Nephron progenitor cell (in vitro differentiated cells): Measurements from ENCODE around the gene GNG7.
A peak's percentile ranks its signal among the peaks of the same experiment; 100 is the strongest.
"Not testable (repeated sequence)": the region's sequence is repeated elsewhere in the genome, so short reads cannot be mapped to it uniquely, and the experiment has no call there.

Experiments
- DNase-seq: peaks from one replicate; pipeline ENCODE4 v3.0.0; 2021
- H3K27ac Mint-ChIP-seq: 2 replicates; pipeline ENCODE4 v1.8.0; 2021; ENCODE audit warnings: mild to moderate bottlenecking, moderate library complexity, mixed read lengths
- H3K27me3 Mint-ChIP-seq: 2 replicates; pipeline ENCODE4 v1.8.0; 2021; ENCODE audit warnings: mild to moderate bottlenecking, low read depth, mixed read lengths; ENCODE audit not compliant: poor library complexity
- H3K36me3 Mint-ChIP-seq: 2 replicates; pipeline ENCODE4 v1.8.0; 2021; ENCODE audit warnings: low read depth, mixed read lengths
- H3K4me1 Mint-ChIP-seq: 2 replicates; pipeline ENCODE4 v1.8.0; 2021; ENCODE audit warnings: mixed read lengths
- H3K4me3 Mint-ChIP-seq: 2 replicates; pipeline ENCODE4 v1.8.0; 2021; ENCODE audit warnings: mild to moderate bottlenecking, moderate library complexity, mixed read lengths
- H3K9me3 Mint-ChIP-seq: 2 replicates; pipeline ENCODE4 v1.8.0; 2021; ENCODE audit warnings: mild to moderate bottlenecking, moderate library complexity, mixed read lengths
- TF ChIP-seq, protein P1 (sequence below): fragments of 200-600 bp; sonication (generic); IDR thresholded peaks from 2 replicates; pipeline ENCODE4 v1.5.0; 2021; ENCODE audit warnings: antibody characterized with exemption

The GNG7 gene

DNA sequence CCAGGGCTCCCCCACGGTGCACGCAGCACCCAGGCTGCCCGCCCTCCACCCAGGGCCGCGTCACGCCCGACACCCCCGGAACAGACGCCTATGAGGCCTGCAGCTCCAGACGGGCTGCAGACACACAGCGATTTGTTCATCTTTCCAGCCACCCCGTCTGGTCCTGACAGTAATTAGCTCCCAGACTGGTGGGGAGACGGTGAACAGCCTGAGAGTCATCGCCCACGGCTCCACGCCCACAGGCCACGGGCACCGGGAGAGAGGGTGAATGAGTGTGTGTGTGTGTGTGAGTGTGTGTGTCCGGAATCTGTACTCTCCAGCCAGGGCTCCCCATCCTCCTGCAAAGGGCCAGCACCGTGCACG is 208.4 kb downstream of the GNG7 start:
- peak overlapping the region; percentile 71 for H3K27ac Mint-ChIP-seq
- no peak for DNase-seq
- no peaks in the 10 kb centered on the region for H3K36me3 Mint-ChIP-seq
- peak overlapping the region; percentile 78 for H3K4me3 Mint-ChIP-seq
- H3K4me1 Mint-ChIP-seq: peaks cover 35% of the 10 kb centered on the region
- peaks cover 36% of the 10 kb centered on the region for H3K27me3 Mint-ChIP-seq
- TF ChIP-seq, protein P1, sequence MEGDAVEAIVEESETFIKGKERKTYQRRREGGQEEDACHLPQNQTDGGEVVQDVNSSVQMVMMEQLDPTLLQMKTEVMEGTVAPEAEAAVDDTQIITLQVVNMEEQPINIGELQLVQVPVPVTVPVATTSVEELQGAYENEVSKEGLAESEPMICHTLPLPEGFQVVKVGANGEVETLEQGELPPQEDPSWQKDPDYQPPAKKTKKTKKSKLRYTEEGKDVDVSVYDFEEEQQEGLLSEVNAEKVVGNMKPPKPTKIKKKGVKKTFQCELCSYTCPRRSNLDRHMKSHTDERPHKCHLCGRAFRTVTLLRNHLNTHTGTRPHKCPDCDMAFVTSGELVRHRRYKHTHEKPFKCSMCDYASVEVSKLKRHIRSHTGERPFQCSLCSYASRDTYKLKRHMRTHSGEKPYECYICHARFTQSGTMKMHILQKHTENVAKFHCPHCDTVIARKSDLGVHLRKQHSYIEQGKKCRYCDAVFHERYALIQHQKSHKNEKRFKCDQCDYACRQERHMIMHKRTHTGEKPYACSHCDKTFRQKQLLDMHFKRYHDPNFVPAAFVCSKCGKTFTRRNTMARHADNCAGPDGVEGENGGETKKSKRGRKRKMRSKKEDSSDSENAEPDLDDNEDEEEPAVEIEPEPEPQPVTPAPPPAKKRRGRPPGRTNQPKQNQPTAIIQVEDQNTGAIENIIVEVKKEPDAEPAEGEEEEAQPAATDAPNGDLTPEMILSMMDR: no peak
- H3K9me3 Mint-ChIP-seq: no peaks in the 10 kb centered on the region

DNA sequence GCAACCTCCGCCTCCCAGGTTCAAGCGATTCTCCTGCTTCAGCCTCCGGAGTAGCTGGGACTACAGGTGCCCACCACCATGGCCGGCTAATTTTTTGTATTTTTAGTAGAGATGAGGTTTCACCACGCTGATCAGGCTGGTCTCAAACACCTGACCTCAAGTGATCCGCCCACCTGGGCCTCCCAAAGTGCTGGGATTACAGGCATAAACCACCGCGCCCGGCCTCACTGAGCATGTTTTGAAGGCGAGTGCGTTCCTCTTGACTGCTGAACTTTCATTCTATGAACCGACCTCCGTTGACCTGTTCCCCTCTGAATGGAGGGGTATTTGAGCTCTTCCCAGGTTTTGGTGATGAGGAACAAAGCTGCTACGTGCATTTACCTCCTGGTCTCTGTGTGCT is 209.0 kb downstream of the GNG7 start:
- not testable (repeated sequence) for H3K9me3 Mint-ChIP-seq, DNase-seq, H3K36me3 Mint-ChIP-seq
- Mint-ChIP-seq H3K27ac (peak overlapping the region; percentile 71), H3K4me3 (peak overlapping the region; percentile 78), H3K4me1 (peaks cover 33% of the 10 kb centered on the region), H3K27me3 (peaks cover 40% of the 10 kb centered on the region)

DNA sequence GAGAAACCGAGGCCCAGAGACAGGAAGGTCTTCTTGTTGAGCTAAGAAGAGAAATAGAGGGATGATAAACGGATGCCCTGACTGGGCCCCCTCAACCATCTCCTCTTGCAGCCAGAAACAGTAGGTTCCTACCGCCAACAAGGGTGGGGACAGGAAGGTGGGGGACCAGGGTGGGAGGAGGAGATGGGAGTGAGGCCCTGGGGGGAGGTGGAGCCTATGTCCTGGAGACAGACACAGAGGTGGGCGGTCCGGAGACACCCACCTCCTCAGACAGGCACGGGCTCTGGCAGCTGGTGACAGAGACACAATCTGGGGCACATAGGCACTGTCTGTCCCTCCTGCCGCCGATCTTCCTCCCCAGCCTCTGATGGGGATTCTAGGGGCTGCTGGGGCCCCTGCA is 209.6 kb downstream of the GNG7 start:
- H3K4me3 Mint-ChIP-seq: no peak overlapping the region

DNA sequence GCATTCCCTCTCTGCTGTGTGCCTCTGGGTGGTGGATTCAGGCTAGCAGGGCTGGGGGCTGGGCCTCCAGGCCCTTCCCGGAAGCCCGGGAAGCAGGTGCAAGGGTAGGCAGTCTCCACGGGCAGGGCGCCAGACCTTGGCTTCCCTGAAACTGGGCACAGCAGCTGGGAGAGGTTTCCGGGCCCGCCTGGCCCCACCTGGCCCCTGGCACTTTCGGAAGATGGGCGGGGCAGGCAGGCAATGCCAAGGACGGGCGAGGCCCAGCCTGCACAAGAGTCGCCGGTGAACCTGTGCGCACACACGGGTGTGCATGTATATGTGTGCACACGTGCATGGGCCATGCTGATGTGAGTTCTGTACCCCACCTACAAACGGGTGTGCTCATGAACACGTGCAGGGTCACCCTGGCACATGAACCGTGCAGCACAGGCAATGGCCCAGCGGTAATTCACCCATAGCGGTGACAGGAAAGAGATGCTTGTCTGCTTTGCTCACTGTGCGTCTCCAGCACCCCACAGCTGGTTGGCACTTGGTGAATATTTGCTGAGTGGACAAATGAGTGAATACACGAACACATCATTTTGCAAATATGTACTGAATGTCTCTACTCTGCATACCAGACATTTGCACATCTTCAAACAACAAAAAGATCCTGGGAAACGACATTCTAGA is 211.2 kb downstream of the GNG7 start:
- no peak overlapping the region for H3K4me3 Mint-ChIP-seq
- no peaks in the 10 kb centered on the region for H3K36me3 Mint-ChIP-seq
- H3K27ac Mint-ChIP-seq: no peak overlapping the region
- peaks cover 31% of the 10 kb centered on the region for H3K4me1 Mint-ChIP-seq
- peaks cover 57% of the 10 kb centered on the region for H3K27me3 Mint-ChIP-seq
- H3K9me3 Mint-ChIP-seq: no peaks in the 10 kb centered on the region
- TF ChIP-seq, protein P1: no peak
- DNase-seq: no peak

More for the DNA sequence above, 209.6 kb downstream of the GNG7 start:
- no peak for DNase-seq
- no peak overlapping the region for H3K27ac Mint-ChIP-seq
- TF ChIP-seq, protein P1: no peak
- H3K36me3 Mint-ChIP-seq: no peaks in the 10 kb centered on the region
- peaks cover 33% of the 10 kb centered on the region for H3K4me1 Mint-ChIP-seq
- H3K9me3 Mint-ChIP-seq: no peaks in the 10 kb centered on the region
- H3K27me3 Mint-ChIP-seq: peaks cover 45% of the 10 kb centered on the region

DNA sequence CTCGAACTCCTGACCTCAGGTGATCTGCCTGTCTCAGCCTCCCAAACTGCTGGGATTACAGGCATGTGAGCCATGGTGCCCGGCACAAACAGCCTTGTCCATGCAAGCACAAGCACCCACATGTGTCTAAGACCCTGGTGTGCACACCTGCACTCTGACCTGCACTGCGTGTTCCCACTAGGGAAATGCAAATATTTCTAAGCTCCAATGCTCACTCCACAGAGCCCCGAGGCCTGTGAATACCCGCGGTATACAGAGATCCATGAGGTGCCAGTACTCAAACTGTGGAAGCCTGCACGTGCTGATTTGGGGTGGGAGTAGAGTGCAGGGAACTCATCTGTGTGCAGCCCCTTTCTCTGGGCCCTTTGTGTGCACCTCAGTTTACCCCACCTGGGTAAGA is 211.8 kb downstream of the GNG7 start:
- TF ChIP-seq, protein P1: no peak
- no peak overlapping the region for H3K4me3 Mint-ChIP-seq
- H3K27ac Mint-ChIP-seq: no peak overlapping the region
- no peaks in the 10 kb centered on the region for H3K36me3 Mint-ChIP-seq
- H3K27me3 Mint-ChIP-seq: peaks cover 58% of the 10 kb centered on the region
- no peak for DNase-seq
- peaks cover 25% of the 10 kb centered on the region for H3K4me1 Mint-ChIP-seq
- H3K9me3 Mint-ChIP-seq: peaks cover under 1% of the 10 kb centered on the region

DNA sequence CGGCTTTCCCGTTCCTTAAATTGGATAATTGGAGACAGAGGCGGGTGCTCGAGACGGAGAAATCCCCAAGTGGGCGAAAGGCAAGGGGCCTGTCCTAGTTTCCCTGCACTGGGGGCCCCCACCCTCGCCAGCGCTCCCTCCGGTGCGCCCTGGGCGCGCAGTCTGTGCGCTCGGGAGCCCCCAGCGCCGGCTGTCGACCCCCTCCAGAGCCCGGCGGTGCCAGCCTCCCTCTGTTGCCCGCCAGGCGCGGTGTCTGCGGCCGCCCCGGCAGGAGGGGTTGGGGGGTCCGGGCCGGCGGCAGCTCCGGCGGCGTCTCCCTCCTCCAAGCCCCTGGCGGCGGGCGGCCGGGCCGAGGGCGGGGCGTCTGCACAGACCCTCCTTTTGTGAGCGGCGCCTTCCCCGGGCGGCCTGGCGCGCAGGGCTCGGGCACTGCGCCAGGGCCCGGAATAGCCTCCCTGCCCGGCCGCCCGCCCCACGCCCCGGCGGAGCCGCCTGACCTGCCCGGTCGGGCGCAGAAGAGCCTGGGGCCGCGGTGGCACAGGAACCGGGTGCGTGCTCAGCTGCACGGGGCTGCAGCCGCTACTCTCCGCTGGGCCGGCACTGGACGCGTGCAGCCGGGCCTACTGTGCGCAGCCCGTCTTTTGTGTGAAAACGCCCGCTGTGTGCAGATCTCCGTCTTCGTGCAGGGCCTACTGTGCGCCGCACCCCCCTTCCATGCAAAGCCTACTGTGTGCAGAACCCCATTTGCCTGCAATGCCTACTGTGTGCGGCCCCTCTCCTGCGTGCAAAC is 213.4 kb downstream of the GNG7 start:
- peak; percentile 70 for DNase-seq
- peak overlapping the region; percentile 72 for H3K4me3 Mint-ChIP-seq
- peaks cover 10% of the 10 kb centered on the region for H3K9me3 Mint-ChIP-seq
- peaks cover 67% of the 10 kb centered on the region for H3K27me3 Mint-ChIP-seq
- TF ChIP-seq, protein P1: no peak
- H3K4me1 Mint-ChIP-seq: peaks cover 20% of the 10 kb centered on the region
- no peak overlapping the region for H3K27ac Mint-ChIP-seq
- H3K36me3 Mint-ChIP-seq: no peaks in the 10 kb centered on the region
